GM18870 (cell line): ENCODE results near the gene ZNF580.

ENCODE experiments used
- ATAC-seq: cut with Tn5 transposase; IDR thresholded peaks from one replicate; pipeline ENCODE4 v1.9.1; 2021; ENCODE audit warnings: moderate library complexity; ENCODE audit not compliant: unreplicated experiment

ZNF580 gene

GRCh38 chr19:55644842-55645511 lies 4.2 kb downstream of the ZNF580 start:
- no peak for ATAC-seq

DNA sequence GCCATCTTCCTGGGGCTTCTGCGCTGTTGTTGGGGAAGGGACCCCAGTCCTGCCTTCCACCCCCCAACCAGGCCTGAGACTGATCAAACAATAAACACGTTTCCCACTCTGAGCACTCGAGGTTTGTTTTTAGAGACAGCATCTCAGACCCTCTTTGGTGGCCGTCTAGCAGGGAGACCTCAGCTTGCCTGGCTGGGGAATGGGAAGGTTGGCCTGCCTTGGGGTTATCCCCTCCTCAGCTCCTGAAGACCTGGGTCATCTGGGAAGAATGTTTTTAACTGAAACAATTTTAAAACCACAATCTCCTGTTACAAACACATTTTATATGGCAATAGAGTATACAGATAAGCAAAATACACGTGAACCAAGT lies 4.7 kb downstream of the ZNF580 start:
- ATAC-seq, result no peak

DNA sequence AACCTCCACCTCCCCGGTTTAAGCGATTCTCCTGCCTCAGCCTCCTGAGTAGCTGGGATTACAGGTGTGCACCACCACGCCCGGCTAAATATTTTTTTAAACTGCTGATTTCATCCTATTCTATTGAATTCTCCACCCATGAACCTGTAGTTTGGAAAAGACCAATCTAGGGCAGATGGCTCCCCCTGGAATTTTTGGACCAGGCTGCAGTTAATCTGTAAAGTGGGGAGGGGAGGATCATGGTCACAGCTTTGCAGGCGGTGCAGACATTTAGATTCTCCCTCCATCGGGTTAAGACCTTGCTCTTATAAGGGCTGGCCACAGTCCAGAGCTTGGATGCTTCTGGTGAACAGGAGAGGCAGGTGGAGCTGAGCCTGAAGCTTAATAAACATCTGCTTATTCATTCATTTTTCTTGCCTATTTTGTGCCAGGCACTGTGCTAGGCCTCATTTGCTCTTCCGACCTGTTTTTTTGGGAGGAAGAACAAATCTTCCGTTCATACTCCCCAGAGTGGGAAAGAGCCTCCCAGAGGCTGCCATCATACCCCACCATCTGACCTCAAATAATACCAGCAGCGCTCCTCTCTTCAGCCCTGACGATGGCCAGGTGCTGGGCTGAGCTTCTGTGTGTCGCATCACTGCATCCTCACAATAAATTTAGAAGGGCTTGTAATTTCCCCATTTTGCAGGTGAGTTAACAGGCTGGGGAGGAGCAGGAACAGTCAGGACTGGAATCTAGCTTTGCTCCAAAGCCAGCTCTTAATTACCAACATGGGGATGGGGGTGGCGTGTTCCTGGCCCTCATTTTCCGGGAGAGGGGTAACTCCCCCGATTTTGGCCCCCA lies 6.3 kb downstream of the ZNF580 start:
- ATAC-seq, result no peak

- no peak for ATAC-seq
These were observed 7.2 kb downstream of the ZNF580 start, which contains the start of gene CCDC106 for GRCh38 chr19:55647732-55648584. Gene CCDC106 (plus strand): TSS chr19:55648212. CDS start chr19:55649047, 835 bp downstream.

- ATAC-seq, result no peak
These were observed 7.9 kb downstream of the ZNF580 start for GRCh38 chr19:55648585-55649267.

DNA sequence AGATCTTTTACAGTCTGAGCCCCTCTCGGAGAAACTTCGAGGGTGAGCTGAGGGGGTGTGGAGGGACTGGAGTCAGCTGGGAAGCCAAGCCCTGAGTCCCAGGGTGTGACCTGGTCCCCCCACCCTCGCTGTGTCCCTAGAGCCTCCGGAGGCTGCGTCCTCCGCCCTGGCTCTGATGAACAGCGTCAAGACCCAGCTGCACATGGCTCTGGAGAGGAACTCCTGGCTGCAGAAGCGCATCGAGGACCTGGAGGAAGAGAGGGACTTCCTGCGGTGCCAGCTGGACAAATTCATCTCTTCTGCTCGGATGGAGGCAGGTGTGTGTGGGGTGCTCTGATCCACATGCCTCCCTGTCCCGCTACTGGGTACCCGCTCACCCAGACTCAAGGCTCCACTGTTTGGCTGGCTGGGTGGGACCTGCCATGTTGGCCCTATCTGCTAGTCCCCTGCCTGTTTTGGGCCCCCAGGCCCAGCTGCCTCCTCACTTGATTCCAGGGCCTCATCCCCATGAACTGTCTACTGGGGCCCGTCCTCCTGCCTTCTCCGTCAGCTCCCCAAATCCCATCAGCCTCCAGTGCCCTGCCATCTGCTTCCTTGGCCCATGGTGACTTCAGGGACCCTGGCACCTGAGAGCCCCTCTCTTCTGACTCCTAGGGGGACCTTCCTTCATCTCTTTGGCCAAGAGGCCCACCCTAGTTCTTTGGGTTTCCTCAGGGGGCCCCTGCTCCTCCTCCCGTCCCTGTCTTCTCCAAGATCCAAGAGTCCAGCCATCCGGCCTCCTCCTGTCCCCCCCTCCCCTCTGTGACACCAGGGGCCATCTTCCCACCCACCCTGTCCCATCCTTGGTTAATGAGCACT lies 8.7 kb downstream of the ZNF580 start:
- no peak for ATAC-seq

DNA sequence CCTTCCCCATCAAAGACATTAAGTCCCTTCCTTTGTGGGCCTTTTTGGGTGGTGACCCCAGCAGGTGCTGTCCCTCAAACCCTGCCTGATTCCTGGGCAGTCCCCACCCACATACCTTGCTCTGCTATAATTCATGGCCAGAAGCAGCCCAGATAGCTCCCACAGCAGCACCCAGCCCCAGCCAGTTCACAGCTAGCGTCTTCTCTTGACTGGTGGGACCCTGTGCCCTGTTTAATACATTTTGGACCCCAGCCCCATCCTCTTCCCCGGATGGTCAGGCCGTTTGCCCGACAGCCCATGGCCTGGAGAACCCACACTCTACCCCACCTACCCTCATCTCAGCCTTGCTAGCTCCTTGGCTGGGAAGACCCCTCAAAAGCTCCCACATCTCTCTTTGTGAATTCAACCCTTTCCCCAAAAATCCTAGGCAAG lies 9.3 kb downstream of the ZNF580 start:
- ATAC-seq, result no peak

GRCh38 chr19:55650602-55651230 lies 9.9 kb downstream of the ZNF580 start:
- no peak for ATAC-seq

DNA sequence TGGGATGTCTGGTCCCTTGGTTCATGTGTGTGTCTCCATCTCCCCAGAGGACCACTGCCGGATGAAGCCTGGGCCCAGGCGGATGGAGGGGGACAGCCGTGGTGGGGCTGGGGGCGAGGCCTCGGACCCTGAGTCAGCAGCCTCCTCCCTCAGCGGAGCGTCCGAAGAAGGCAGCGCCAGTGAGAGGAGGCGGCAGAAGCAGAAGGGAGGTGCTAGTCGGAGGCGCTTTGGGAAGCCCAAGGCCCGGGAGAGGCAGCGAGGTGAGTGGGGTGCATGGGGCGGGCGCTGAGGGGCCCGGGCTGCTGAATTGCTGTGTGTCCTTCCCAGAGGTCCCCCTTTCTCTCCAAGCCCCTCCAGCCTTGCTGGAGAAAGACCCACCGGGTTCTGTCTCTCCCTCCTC lies 10.4 kb downstream of the ZNF580 start:
- no peak for ATAC-seq

DNA sequence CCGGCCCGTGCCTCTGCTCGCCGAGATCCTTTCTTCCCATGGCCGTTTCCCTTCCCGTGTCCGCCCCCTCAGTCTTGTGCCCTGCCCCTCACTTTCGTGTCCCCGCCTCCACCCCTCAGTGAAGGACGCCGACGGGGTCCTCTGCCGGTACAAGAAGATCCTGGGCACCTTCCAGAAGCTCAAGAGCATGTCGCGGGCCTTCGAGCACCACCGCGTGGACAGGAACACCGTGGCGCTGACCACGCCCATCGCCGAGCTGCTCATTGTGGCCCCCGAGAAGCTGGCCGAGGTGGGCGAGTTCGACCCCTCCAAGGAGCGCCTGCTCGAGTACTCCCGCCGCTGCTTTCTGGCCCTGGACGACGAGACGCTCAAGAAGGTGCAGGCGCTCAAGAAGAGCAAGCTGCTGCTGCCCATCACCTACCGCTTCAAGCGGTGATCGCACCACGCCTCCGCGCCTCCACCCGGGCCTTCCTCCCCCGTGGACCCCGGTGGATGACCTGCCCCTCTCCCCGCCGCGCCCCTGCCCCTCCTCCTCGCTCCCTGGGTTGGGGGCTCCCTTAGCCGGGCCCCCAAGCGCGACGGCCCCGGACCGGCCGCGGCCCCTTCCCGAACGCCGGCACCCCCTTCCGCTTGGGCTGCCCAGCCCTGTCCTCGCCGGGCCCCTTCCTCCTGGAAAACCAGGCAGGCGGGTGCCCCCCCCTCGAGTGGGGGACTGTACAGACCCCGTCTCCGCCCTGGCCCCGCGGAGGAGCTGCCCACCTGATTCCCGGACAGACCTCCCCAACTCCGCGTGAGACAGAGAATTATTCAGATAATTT lies 11.7 kb downstream of the ZNF580 start:
- ATAC-seq, result no peak

DNA sequence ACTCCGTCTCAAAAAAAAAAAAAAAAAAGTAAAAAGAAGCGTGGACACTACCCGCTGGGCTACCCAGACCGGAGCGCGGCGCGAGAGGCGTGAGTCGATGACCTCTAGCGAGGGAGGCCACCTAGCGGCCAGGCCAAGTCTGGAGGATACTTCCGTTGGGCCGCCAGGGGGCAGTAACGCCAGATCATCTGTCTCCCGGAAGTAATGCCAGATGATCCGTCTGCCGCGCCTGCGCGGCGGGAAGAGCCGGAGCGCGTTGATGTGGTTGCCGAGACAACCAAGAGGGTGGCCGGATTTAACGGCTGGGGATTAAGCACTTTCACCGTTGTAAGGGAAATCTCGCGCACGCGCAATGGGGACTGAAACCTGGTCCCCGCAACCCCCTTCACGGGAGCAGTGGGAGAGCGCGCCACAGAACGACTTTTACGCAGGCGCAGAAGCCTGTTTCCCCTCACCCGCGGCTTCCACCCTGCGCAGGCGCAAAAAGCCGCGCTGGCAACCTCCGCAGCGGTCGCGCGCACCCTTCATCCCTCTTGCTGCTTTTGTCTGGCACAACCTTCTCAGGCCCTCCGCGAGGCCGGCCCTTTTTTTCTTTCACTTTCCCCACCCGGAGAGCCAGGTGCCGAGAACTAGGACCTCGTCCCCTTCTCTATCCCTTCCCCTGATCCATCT lies 13.0 kb downstream of the ZNF580 start:
- peak; percentile 39 for ATAC-seq

DNA sequence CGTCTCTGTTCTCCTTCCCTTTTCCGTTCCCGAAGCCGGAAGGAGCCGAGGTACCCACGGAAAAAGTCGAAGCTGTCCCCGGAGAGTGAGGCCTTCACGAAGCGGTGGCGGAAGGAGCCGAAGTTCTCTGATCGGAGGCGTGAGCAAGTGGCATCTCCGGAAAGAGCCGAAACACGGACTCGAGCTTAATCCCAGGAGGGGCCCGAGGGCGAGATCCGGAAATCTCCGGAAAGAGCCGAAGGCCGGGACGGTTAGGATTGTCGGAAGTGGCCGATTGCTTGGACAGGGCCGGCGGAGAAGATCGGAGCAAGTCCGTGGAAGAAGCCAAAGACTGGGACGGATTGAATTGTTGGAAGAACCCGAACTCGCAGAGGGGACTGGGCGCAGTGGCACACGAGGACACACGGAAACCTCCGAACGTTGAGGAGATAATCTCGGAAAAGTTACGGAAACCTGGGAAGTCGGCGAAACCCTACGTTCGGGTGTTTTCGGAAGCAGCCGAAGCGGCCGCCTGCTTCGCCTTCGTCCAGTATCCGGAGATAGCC lies 13.6 kb downstream of the ZNF580 start:
- ATAC-seq, result peak; percentile 52

GRCh38 chr19:55654868-55655647 lies 14.3 kb downstream of the ZNF580 start, which contains the start of gene U2AF2:
Gene U2AF2 (plus strand): TSS chr19:55655035. CDS start chr19:55655105, 70 bp downstream.
- peak; percentile 24 for ATAC-seq

GRCh38 chr19:55655648-55656040 lies 14.8 kb downstream of the ZNF580 start:
- ATAC-seq, result no peak

DNA sequence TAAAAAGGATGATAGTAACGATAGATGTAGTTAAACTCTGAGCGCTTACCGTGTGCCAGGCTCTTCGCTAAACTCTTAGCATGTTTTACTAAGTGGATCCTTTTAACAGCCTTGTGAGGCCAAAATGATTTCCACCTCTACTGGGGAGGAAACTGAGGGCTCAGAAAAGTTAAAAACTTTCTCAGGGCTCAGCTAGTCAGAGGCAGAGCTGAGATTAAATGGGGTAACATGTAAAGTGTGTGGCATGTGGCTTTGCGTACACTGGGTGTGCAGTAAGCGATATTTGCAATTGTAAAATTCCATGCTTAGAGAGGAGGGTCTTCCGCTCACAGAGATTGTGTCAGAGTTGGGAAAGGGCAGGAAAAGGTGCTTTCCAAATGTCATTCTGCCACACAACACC lies 15.8 kb downstream of the ZNF580 start:
- ATAC-seq, result no peak

DNA sequence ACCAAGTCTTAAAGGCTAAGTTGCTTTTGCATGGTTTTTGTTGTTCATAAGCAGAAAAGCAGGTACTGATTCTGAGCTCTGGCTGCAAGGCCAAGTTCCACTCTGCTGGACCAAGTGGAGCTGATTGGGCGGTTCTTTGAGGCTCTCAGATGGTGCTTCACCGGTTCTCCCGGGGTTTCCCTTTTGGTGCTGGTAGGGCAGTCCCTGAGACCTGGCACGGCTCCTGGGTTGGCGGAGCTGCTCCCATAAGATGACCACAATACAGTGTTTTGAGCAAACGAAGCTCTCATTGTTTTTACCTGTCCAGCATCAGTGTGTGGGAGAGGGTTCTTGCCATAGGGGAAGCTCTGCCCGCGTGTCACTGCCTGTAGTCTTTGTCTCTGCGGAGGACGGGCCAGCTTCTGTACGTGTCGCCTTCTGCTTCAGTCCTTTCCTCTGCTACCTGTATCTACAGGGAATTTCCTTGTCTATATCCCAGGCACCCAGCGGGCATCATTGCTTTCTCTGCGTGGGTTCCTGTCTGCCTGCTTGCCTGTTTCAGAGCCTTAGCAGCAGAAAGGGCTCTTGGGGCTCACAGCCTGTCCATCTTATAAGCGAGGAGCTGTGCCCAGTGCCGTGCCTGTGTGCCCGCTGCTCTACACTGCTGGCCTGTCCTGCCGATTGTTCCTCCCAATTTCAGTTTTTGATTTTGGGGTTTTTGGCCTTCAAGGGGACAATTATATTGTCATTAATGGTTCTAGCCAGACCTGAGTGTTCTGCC lies 16.4 kb downstream of the ZNF580 start:
- no peak for ATAC-seq
